Measurements from ENCODE around the gene GID8. TPM values are rescaled to one million over a fixed set of nuclear protein-coding genes. Genes with fewer than 3 reads are reported as not detected.

Gene GID8
- total RNA-seq, 2 donors from 2014 or later, result 16.8 to 18.7 TPM

GRCh38 chr20:62966212-62967148, 28.5 kb downstream of the GID8 start:
- DNase-seq (ENCODE audit: low spot score), result no peak

GRCh38 chr20:62967149-62967501, 29.2 kb downstream of the GID8 start:
- DNase-seq (ENCODE audit: low spot score), result no peak

More at GRCh38 chr20:62966212-62967148, 28.5 kb downstream of the GID8 start:
- H3K4me3 ChIP-seq, result no peak overlapping the region
- no peaks in the 10 kb centered on the region for H3K27me3 ChIP-seq
- no peaks in the 10 kb centered on the region for H3K9me3 ChIP-seq
- H3K27ac ChIP-seq, result no peak overlapping the region
- H3K4me1 ChIP-seq, result no peaks in the 10 kb centered on the region
- H3K36me3 ChIP-seq, result no peaks in the 10 kb centered on the region
- TF ChIP-seq CTCF (IDR thresholded peaks at IDR 0.05), result no peak

DNA sequence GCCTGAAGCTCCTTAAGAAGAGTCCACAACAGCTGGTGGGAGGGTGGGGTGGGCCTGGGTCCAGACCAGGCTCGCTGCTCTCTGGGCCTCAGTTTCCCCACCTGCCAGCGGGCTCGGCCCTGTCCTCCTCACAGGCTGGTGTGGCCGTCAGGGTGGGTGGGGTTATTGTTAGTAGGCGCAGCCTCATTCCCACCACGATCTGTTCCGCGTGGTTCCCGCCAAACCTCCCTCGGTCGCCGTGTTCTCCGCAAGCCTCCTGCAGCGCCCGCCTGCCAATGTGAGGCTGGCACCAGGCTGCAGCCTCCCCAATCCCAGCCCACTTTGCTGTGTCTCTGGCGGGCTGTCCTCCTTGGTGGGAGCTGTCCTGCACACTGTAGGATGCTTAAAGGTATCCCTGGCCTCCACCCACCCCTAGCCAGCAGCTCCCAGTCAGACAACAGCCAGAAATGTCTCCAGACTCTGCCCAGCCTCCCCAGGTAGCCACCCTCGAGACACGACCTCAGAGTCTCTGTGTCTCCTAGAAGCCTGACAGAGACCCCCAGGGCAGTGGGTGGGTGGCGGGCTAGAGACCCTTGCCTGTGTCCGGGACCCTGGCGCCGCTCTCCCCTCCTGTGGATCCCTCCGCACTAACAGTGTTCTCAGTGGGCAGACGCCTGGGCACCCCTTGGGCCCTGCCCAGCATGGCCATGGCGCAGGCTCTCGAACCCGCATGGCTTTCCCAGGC, 29.8 kb downstream of the GID8 start:
- Histone ChIP-seq H3K27me3 (no peaks in the 10 kb centered on the region), H3K27ac (no peak overlapping the region), H3K9me3 (no peaks in the 10 kb centered on the region), H3K4me3 (no peak overlapping the region), H3K4me1 (peaks cover 0 to 5% of the 10 kb centered on the region in 2 donors), H3K36me3 (no peaks in the 10 kb centered on the region)
- DNase-seq (ENCODE audit: low spot score), result no peak
- no peak for TF ChIP-seq CTCF (IDR thresholded peaks at IDR 0.05)

More at GRCh38 chr20:62967149-62967501, 29.2 kb downstream of the GID8 start:
- no peaks in the 10 kb centered on the region for H3K9me3 ChIP-seq
- no peaks in the 10 kb centered on the region for H3K36me3 ChIP-seq
- H3K4me1 ChIP-seq, result no peaks in the 10 kb centered on the region
- H3K27ac ChIP-seq, result no peak overlapping the region
- TF ChIP-seq CTCF (IDR thresholded peaks at IDR 0.05), result no peak
- H3K27me3 ChIP-seq, result no peaks in the 10 kb centered on the region
- H3K4me3 ChIP-seq, result no peak overlapping the region

DNA sequence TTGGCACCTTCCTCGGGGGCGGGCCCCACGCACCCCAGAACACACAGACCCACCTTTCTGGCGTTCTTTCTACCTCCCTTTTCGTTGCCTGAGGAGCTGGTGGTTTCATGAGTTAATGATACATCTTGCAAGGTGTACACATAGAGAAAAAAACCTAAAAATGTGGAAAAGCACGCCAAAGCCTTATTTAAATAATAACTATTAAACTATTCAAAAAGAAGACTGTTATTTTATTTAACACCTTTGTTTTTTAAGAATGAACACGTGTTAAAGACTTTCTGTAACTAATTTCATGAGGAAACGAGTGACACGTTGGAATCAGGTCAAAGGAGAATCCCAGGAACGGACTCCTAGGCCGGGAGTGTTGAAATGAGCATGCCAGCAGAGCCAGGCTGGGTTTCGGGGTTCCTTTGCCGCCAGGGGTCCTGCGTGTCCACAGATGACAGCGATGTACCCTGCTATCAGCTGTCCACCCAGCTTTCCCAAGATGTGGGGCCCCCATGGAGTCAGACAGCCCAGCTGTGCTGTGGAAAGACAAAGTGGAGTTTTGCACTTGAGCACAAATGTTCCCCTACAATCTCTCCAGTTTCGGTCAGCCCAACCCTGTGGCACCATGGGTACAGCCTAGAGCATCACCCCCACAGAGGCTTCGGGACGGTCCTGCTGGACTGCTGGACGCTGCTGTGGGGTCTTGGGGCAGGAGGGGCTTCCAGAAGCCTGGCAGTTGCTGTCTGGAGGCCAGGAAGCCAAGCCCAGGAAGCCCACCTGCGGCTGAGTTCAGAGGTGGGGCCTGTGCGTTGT, 30.6 kb downstream of the GID8 start:
- Histone ChIP-seq H3K4me1 (peaks cover 0 to 8% of the 10 kb centered on the region in 2 donors), H3K9me3 (no peaks in the 10 kb centered on the region), H3K27ac (no peak overlapping the region), H3K36me3 (no peaks in the 10 kb centered on the region), H3K4me3 (no peak overlapping the region), H3K27me3 (no peaks in the 10 kb centered on the region)
- DNase-seq (ENCODE audit: low spot score), result no peak
- TF ChIP-seq CTCF (IDR thresholded peaks at IDR 0.05), result no peak

DNA sequence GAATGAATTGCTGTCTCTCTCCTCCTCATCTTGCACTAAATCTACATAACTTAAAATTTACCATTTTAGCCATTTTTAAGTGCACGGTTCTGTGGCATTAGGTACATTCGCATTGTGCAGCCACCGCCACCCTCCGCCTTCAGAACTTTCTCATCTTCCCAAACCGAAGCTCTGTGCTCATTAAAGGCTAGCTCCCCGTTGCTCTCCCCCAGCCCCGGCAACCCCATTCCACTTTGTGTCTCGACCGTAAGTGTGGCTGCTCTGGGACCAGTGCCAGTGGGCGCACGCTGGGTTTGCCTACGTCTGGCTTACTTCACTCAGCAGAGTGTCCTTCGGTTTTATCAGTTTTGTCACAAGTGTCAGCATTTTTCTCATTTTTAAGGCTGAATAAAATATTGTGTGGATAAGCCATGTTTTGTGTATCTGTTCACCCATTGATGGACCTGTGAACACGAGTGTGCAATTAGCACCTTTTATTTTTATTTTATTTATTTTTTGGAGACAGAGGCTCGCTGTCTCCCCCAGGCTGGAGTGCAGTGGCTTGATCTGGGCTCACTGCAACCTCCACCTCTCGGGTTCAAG, 31.3 kb downstream of the GID8 start:
- H3K36me3 ChIP-seq, result no peaks in the 10 kb centered on the region
- peaks cover 2 to 5% of the 10 kb centered on the region in 2 donors for H3K27me3 ChIP-seq
- no peak overlapping the region for H3K4me3 ChIP-seq
- no peak for DNase-seq (ENCODE audit: low spot score)
- peaks cover 0 to 8% of the 10 kb centered on the region in 2 donors for H3K4me1 ChIP-seq
- no peak for TF ChIP-seq CTCF (IDR thresholded peaks at IDR 0.05)
- H3K27ac ChIP-seq, result no peak overlapping the region
- H3K9me3 ChIP-seq, result no peaks in the 10 kb centered on the region
